Hematopoietic multipotent progenitor cell treated with erythropoietin and hydrocortisone succinate and interleukin-3 and kit ligand, for 6 days (in vitro differentiated cells): ENCODE data around the gene KSR1.

Experiments used
- DNase-seq: peaks from one replicate; pipeline ENCODE4 v3.0.0-alpha.2; 2015

The KSR1 gene

GRCh38 chr17:27520491-27521185, 64.4 kb downstream of the KSR1 start:
- DNase-seq, result no peak

- DNase-seq, result no peak
Observed at GRCh38 chr17:27521281-27522027, 65.2 kb downstream of the KSR1 start.

GRCh38 chr17:27522028-27522635, 65.9 kb downstream of the KSR1 start:
- DNase-seq, result no peak

- DNase-seq, result no peak
Observed at GRCh38 chr17:27523712-27524111, 67.5 kb downstream of the KSR1 start.

- no peak for DNase-seq
Observed at GRCh38 chr17:27524594-27524993, 68.3 kb downstream of the KSR1 start.

GRCh38 chr17:27525316-27525715, 69.1 kb downstream of the KSR1 start:
- DNase-seq, result no peak

GRCh38 chr17:27525836-27526603, 69.8 kb downstream of the KSR1 start:
- no peak for DNase-seq

- DNase-seq, result peak; percentile 87
Observed at GRCh38 chr17:27526604-27527002, 70.4 kb downstream of the KSR1 start.

GRCh38 chr17:27529230-27529796, 73.1 kb downstream of the KSR1 start:
- peak; percentile 83 for DNase-seq

GRCh38 chr17:27530764-27531391, 74.6 kb downstream of the KSR1 start:
- peak; percentile 76 for DNase-seq

- DNase-seq, result peak; percentile 68
Observed at GRCh38 chr17:27531469-27531961, 75.3 kb downstream of the KSR1 start.

GRCh38 chr17:27532269-27533263, 76.3 kb downstream of the KSR1 start:
- peak; percentile 80 for DNase-seq

- DNase-seq, result no peak
Observed at GRCh38 chr17:27533874-27534815, 77.9 kb downstream of the KSR1 start.

- peak; percentile 32 for DNase-seq
Observed at GRCh38 chr17:27535178-27535928, 79.1 kb downstream of the KSR1 start.

GRCh38 chr17:27535975-27536374, 79.7 kb downstream of the KSR1 start:
- DNase-seq, result no peak

- DNase-seq, result no peak
Observed at GRCh38 chr17:27536781-27537180, 80.5 kb downstream of the KSR1 start.

GRCh38 chr17:27538156-27538955, 82.1 kb downstream of the KSR1 start:
- no peak for DNase-seq

- no peak for DNase-seq
Observed at GRCh38 chr17:27539152-27539551, 82.9 kb downstream of the KSR1 start.
